ENCODE results near the gene UNC5B. TPM values are rescaled to one million over a fixed set of nuclear protein-coding genes. Genes with fewer than 3 reads are reported as not detected.

UNC5B gene
- total RNA-seq, 1 donor from 2014 or later: 22.4 TPM

DNA sequence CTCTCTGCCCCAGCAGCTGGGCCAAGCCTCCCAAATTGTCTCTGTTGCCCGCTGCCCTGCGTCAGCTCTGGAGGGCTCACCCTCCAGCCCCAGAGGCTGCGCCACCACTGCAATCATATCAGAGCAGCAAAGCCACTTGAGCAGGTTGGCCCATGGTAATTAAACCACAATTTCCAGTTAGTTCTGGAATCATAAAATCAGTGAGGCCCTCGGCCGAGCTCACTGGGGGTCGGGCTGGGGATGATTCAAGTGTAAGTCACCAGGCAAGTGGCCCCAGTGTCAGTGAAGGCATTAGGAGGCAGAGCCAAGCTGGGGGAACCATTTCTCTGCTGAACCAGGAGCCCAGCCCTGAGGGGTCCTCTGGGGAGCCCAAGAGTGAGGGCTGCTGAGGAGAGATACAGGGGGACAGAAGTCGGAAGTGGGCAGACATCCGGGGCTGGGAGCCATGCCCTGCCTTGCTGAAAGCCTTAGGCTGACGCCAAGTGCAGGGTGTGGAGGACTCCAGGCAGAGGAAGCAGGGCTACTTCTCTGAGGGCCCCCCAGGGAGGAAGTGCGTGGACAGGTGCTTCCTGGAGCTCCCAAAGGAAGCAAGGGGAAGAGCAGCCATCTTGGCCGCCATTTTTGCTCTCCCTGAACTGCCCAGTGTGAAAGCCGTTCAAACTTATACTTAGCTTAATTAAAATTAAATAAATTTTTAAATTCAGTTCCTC lies 77.2 kb downstream of the UNC5B start:
- H3K9me3 Mint-ChIP-seq: no peaks in the 10 kb centered on the region
- H3K27me3 Mint-ChIP-seq: peaks cover 4% of the 10 kb centered on the region
- no peak overlapping the region for H3K4me3 Mint-ChIP-seq
- no peak overlapping the region for H3K27ac Mint-ChIP-seq
- no peaks in the 10 kb centered on the region for H3K4me1 Mint-ChIP-seq (ENCODE audit: unreplicated experiment)
- DNase-seq (ENCODE audit: extremely low spot score, unreplicated experiment): no peak
- peaks cover 11% of the 10 kb centered on the region for H3K36me3 Mint-ChIP-seq
- TF ChIP-seq, protein P1, sequence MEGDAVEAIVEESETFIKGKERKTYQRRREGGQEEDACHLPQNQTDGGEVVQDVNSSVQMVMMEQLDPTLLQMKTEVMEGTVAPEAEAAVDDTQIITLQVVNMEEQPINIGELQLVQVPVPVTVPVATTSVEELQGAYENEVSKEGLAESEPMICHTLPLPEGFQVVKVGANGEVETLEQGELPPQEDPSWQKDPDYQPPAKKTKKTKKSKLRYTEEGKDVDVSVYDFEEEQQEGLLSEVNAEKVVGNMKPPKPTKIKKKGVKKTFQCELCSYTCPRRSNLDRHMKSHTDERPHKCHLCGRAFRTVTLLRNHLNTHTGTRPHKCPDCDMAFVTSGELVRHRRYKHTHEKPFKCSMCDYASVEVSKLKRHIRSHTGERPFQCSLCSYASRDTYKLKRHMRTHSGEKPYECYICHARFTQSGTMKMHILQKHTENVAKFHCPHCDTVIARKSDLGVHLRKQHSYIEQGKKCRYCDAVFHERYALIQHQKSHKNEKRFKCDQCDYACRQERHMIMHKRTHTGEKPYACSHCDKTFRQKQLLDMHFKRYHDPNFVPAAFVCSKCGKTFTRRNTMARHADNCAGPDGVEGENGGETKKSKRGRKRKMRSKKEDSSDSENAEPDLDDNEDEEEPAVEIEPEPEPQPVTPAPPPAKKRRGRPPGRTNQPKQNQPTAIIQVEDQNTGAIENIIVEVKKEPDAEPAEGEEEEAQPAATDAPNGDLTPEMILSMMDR (conservative IDR thresholded peaks at IDR 0.05): no peak

DNA sequence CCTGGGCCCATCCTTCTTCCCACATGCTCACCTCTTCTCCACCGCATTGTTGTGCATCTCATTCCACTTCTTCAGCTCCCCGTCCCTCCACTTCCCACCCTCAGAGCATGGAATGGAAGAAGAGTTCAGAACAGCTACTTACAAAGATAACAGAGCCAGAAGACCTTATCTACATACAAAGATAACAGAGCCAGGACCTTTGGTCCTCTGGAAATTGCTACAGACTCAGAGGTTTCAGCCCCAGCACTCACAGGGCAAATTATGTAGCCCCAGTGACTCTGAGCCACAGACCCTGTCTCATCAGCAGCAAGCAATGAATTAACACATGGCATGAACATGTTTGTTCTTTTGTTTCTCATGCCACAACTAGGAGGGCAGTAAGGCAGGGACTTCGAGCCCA lies 78.0 kb downstream of the UNC5B start:
- H3K9me3 Mint-ChIP-seq: no peaks in the 10 kb centered on the region
- H3K4me3 Mint-ChIP-seq: no peak overlapping the region
- DNase-seq (ENCODE audit: extremely low spot score, unreplicated experiment): no peak
- TF ChIP-seq, protein P1 (conservative IDR thresholded peaks at IDR 0.05): no peak
- H3K36me3 Mint-ChIP-seq: peaks cover 11% of the 10 kb centered on the region
- H3K27ac Mint-ChIP-seq: no peak overlapping the region
- H3K27me3 Mint-ChIP-seq: peaks cover 4% of the 10 kb centered on the region
- no peaks in the 10 kb centered on the region for H3K4me1 Mint-ChIP-seq (ENCODE audit: unreplicated experiment)

DNA sequence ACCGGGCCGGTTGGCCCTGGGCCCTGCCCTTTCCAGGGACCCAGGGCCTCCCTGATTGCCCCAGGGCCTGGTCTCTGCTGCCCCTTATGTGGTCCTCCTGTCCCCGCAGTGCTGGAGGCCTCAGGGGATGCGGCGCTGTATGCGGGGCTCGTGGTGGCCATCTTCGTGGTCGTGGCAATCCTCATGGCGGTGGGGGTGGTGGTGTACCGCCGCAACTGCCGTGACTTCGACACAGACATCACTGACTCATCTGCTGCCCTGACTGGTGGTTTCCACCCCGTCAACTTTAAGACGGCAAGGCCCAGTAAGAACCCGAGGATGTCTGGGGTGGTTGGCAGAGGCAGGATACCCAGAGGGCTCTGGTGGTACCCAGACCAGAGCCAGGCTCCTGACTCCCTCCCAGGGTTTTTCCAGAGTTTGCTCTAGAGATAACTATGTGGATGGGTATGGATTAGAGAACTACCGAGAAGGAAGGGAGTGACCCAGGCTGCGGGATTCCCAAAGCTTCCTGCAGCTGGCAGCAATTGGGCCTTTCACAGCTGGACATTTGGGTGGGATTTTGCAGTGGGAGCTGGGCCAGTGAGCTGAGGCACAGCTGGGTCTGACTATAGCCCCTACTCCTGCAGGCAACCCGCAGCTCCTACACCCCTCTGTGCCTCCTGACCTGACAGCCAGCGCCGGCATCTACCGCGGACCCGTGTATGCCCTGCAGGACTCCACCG lies 78.6 kb downstream of the UNC5B start:
- H3K4me1 Mint-ChIP-seq (ENCODE audit: unreplicated experiment): no peaks in the 10 kb centered on the region
- H3K4me3 Mint-ChIP-seq: no peak overlapping the region
- no peak overlapping the region for H3K27ac Mint-ChIP-seq
- DNase-seq (ENCODE audit: extremely low spot score, unreplicated experiment): no peak
- H3K27me3 Mint-ChIP-seq: peaks cover 4% of the 10 kb centered on the region
- peaks cover 11% of the 10 kb centered on the region for H3K36me3 Mint-ChIP-seq
- TF ChIP-seq, protein P1 (conservative IDR thresholded peaks at IDR 0.05): no peak
- H3K9me3 Mint-ChIP-seq: no peaks in the 10 kb centered on the region

DNA sequence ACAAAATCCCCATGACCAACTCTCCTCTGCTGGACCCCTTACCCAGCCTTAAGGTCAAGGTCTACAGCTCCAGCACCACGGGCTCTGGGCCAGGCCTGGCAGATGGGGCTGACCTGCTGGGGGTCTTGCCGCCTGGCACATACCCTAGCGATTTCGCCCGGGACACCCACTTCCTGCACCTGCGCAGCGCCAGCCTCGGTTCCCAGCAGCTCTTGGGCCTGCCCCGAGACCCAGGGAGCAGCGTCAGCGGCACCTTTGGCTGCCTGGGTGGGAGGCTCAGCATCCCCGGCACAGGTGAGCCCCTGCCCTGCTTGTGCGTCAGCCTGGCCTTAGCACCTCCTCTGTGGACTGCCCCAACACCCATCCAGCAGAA lies 79.1 kb downstream of the UNC5B start:
- Mint-ChIP-seq H3K4me1 (ENCODE audit: unreplicated experiment) (no peaks in the 10 kb centered on the region), H3K27me3 (peaks cover 4% of the 10 kb centered on the region), H3K36me3 (peaks cover 11% of the 10 kb centered on the region), H3K9me3 (no peaks in the 10 kb centered on the region), H3K27ac (no peak overlapping the region), H3K4me3 (no peak overlapping the region)
- TF ChIP-seq, protein P1 (conservative IDR thresholded peaks at IDR 0.05): no peak
- DNase-seq (ENCODE audit: extremely low spot score, unreplicated experiment): no peak

DNA sequence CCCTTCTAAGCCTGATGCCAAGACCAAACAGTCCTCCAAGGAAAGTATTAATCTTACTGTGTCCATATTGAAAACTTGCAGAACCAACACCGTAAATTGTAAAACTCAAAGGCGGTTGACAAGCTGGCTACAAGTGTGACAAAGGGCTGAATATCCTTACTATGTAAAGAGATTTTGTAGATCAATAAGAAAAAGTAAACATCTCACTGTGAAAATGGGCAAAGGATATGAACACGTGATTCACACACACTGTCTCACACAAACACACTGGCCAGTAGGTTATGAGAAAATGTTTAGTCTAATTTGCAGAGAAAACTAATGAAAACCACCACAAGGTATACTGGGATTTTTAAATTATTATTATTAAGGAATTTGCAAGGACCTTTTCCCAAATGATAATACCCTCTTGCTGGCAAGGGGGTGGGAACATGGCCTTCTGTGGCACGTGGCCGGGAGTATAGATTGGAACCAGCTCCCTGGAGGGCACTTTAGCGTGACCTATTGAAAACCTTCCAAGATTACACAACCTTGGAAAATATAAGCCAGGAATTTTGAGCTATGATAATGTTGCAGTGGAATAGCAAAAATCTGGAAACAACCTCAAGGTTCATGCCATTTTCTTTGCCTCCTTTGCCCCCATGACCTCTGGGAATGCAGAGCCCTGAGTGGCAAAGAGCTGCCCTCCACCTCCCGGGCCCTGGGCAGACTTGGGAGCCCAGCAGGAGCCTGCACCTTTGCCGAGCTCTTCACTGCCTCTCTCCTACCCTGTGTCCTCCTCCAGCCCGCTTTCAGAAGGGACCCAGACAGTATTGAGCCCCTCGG lies 80.5 kb downstream of the UNC5B start:
- H3K27me3 Mint-ChIP-seq: peaks cover 4% of the 10 kb centered on the region
- H3K4me1 Mint-ChIP-seq (ENCODE audit: unreplicated experiment): no peaks in the 10 kb centered on the region
- no peaks in the 10 kb centered on the region for H3K9me3 Mint-ChIP-seq
- TF ChIP-seq, protein P1 (conservative IDR thresholded peaks at IDR 0.05): no peak
- H3K36me3 Mint-ChIP-seq: peaks cover 11% of the 10 kb centered on the region
- no peak overlapping the region for H3K4me3 Mint-ChIP-seq
- DNase-seq (ENCODE audit: extremely low spot score, unreplicated experiment): no peak
- no peak overlapping the region for H3K27ac Mint-ChIP-seq
